Parathyroid adenoma (tissue), 2 donors: ENCODE results near the gene TMEM54.

Source experiments
- H2AFZ ChIP-seq: fragments of 300-600 bp; sonication (generic); one replicate; pipeline ENCODE4 v1.7.0; 2017; ENCODE audit warnings: antibody characterized with exemption, mild to moderate bottlenecking
- H3K27ac ChIP-seq: fragments of 300-600 bp; sonication (generic); one replicate; pipeline ENCODE4 v1.7.0; 2017
- H3K27me3 ChIP-seq: fragments of 300-600 bp; sonication (generic); one replicate; pipeline ENCODE4 v1.7.0; 2017; ENCODE audit warnings: low read length; ENCODE audit not compliant: control insufficient read depth, insufficient read depth
- H3K36me3 ChIP-seq: fragments of 300-600 bp; sonication (generic); one replicate; pipeline ENCODE4 v1.7.0; 2017; ENCODE audit warnings: low read length; ENCODE audit not compliant: control insufficient read depth, insufficient read depth
- H3K4me1 ChIP-seq: fragments of 300-600 bp; sonication (generic); one replicate; pipeline ENCODE4 v1.7.0; 2017; ENCODE audit warnings: control low read depth
- H3K4me2 ChIP-seq: fragments of 300-600 bp; sonication (generic); one replicate; pipeline ENCODE4 v1.7.0; 2017; ENCODE audit warnings: low read length
- H3K4me3 ChIP-seq: fragments of 300-600 bp; sonication (generic); one replicate; pipeline ENCODE4 v1.7.0; 2017; ENCODE audit warnings: low read depth, low read length
- H3K79me2 ChIP-seq: fragments of 300-600 bp; sonication (generic); one replicate; pipeline ENCODE4 v1.7.0; 2017; ENCODE audit warnings: control low read depth
- H3K9ac ChIP-seq: fragments of 300-600 bp; sonication (generic); one replicate; pipeline ENCODE4 v1.7.0; 2017; ENCODE audit warnings: mild to moderate bottlenecking
- H3K9me3 ChIP-seq: fragments of 300-600 bp; sonication (generic); one replicate; pipeline ENCODE4 v1.7.0; 2017; ENCODE audit warnings: low read length; ENCODE audit not compliant: control insufficient read depth
- CTCF ChIP-seq: fragments of 300-600 bp; sonication (generic); IDR thresholded peaks from one replicate; pipeline ENCODE4 v1.7.0; 2017; ENCODE audit warnings: antibody characterized with exemption, mild to moderate bottlenecking
- donor health status: primary hyperparathyroidism.

Gene TMEM54

GRCh38 chr1:32881871-32882850 is 19.0 kb downstream of the TMEM54 start:
- H3K4me2 ChIP-seq, result no peak overlapping the region
- no peaks in the 10 kb centered on the region for H3K4me1 ChIP-seq
- no peaks in the 10 kb centered on the region for H3K9me3 ChIP-seq
- H3K9ac ChIP-seq, result no peak overlapping the region
- peak overlapping the region; percentile 8 for H2AFZ ChIP-seq
- no peak overlapping the region for H3K4me3 ChIP-seq
- no peak overlapping the region for H3K27ac ChIP-seq
- no peaks in the 10 kb centered on the region for H3K36me3 ChIP-seq
- no peak for TF ChIP-seq CTCF
- no peaks in the 10 kb centered on the region for H3K79me2 ChIP-seq
- no peaks in the 10 kb centered on the region for H3K27me3 ChIP-seq

- no peak overlapping the region for H3K4me2 ChIP-seq
- H3K27me3 ChIP-seq, result no peaks in the 10 kb centered on the region
- no peak overlapping the region for H3K9ac ChIP-seq
- no peaks in the 10 kb centered on the region for H3K4me1 ChIP-seq
- H2AFZ ChIP-seq, result no peak overlapping the region
- no peaks in the 10 kb centered on the region for H3K79me2 ChIP-seq
- H3K36me3 ChIP-seq, result no peaks in the 10 kb centered on the region
- H3K9me3 ChIP-seq, result no peaks in the 10 kb centered on the region
- no peak overlapping the region for H3K4me3 ChIP-seq
- H3K27ac ChIP-seq, result no peak overlapping the region
- TF ChIP-seq CTCF, result no peak
These were observed 19.9 kb downstream of the TMEM54 start for GRCh38 chr1:32881291-32881690.

- Histone ChIP-seq H3K79me2 (no peaks in the 10 kb centered on the region), H3K27me3 (no peaks in the 10 kb centered on the region), H3K36me3 (no peaks in the 10 kb centered on the region), H3K4me3 (no peak overlapping the region), H2AFZ (no peak overlapping the region), H3K4me1 (no peaks in the 10 kb centered on the region), H3K4me2 (no peak overlapping the region), H3K27ac (no peak overlapping the region), H3K9ac (no peak overlapping the region), H3K9me3 (no peaks in the 10 kb centered on the region)
- no peak for TF ChIP-seq CTCF
These were observed 22.6 kb downstream of the TMEM54 start for GRCh38 chr1:32878637-32879041.

GRCh38 chr1:32878183-32878582 is 23.0 kb downstream of the TMEM54 start:
- Histone ChIP-seq H2AFZ (no peak overlapping the region), H3K27me3 (no peaks in the 10 kb centered on the region), H3K4me1 (no peaks in the 10 kb centered on the region), H3K4me2 (no peak overlapping the region), H3K79me2 (no peaks in the 10 kb centered on the region), H3K27ac (no peak overlapping the region), H3K9me3 (no peaks in the 10 kb centered on the region), H3K36me3 (no peaks in the 10 kb centered on the region), H3K9ac (no peak overlapping the region), H3K4me3 (no peak overlapping the region)
- TF ChIP-seq CTCF, result no peak
